Testis (tissue), 2 donors: ENCODE results near the gene CCDC124.

Experiments used
- CTCF ChIP-seq, 3 experiments: fragments of 450-650 bp in 2 of 3; fragments of 200-600 bp in 1 of 3; sonication (generic) in 1 of 3; IDR thresholded peaks; one replicate each; pipeline ENCODE4 v1.5.1; 2016 to 2019; ENCODE audit warnings: antibody characterized with exemption in 3 of 3, mild to moderate bottlenecking in 2 of 3, moderate library complexity in 1 of 3
- POLR2A ChIP-seq: fragments of 450-650 bp; IDR thresholded peaks from one replicate; pipeline ENCODE4 v1.6.1; 2017; ENCODE audit warnings: antibody characterized with exemption, mild to moderate bottlenecking, moderate library complexity

GRCh38 chr19:17953316-17953801 is 20.5 kb downstream of the CCDC124 start:
- TF ChIP-seq CTCF (IDR thresholded peaks at IDR 0.05) (no peak), POLR2A (no peak)
